HG02759 (cell line): ENCODE measurements around the gene NANS.
"Not testable (repeated sequence)": the region's sequence is repeated elsewhere in the genome, so short reads cannot be mapped to it uniquely, and the experiment has no call there.

Source experiments
- ATAC-seq: cut with Tn5 transposase; IDR thresholded peaks from one replicate; pipeline ENCODE4 v1.9.1; 2021; ENCODE audit warnings: mild to moderate bottlenecking, moderate library complexity; ENCODE audit not compliant: unreplicated experiment

NANS gene

DNA sequence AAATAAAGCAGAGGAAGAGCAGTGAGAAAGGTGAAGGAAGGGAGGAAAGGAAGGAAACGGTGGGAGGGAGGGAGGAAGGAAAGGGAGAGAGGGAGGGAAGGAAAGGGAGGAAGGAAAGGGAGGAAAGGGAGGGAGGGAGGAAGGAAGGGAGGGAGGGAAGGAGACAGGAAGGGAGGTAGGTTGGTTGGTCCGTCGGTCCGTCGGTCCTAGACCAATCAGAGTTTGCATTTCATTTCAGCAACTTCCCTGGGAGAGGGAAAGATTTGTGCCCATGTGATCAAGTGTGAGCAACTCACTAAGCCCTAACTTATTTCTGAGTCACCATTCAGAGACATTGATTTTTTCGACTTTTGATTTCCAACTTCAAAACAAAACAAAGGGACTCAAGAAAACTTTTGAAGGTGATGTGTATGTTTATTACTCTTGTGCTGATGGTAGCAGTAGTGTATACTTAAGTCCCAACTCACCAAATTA, 18.8 kb downstream of the NANS start:
- ATAC-seq: no peak

DNA sequence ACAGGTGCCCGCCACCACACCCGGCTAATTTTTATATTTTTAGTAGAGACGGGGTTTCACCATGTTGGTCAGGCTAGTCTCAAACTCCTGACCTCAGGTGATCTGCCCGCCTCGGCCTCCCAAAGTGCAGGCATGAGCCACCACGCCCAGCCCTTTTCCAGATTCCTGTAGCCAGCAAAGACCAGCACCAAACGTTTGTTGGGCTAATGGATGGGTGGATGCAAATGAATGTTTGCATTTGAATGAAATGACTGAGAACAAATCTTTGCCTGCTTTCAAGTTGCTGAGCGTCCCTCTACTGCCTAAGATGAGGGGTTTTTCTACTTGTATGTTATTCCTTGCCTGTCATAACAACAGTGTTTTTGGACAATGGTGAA, 20.0 kb downstream of the NANS start:
- not testable (repeated sequence) for ATAC-seq

DNA sequence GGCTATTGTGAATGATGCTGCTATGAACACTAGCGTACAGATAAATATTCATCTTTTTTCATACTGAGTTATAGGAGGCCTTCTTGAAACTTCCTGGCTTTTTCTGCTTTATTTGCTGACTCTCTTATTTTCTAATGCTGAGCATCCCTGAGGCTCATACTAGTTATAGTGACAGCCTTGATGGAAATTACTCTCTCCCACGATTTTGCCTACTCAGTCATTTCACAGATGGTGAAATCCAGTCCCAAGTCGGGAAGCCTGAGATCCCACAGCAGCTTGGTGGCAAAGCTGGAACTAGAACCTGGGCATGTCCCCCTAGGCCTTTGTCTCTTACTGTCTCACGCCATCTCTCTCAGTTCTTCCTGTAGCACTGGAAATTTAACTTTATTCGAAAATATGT, 22.4 kb downstream of the NANS start:
- ATAC-seq: no peak

DNA sequence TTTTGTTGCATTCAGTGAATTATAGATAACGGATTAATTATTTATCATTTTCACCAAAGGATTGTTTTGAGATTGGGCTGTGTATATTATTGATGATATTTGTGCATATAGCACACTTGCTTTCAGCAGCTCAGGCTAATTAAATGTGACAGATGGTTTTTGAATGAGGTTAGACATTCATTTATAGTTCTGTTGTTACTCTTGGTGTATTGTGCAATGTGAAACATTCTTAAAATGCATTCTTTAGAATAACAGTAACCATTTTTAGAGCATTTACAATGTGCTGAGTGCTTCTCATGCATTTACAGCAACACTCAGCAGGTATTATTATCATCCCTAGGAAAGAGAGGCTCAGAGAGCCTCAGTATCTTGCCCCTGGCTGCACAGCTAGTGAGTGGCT, 23.8 kb downstream of the NANS start:
- no peak for ATAC-seq

DNA sequence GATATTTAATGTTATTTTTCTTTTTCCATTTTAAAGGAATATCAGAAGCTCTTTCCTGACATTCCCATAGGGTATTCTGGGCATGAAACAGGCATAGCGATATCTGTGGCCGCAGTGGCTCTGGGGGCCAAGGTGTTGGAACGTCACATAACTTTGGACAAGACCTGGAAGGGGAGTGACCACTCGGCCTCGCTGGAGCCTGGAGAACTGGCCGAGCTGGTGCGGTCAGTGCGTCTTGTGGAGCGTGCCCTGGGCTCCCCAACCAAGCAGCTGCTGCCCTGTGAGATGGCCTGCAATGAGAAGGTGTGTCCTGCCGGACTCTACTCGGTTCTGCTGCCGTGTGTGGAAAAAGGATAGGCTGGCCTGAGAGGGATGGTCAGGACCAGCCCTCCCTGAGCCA, 24.2 kb downstream of the NANS start:
- no peak for ATAC-seq

DNA sequence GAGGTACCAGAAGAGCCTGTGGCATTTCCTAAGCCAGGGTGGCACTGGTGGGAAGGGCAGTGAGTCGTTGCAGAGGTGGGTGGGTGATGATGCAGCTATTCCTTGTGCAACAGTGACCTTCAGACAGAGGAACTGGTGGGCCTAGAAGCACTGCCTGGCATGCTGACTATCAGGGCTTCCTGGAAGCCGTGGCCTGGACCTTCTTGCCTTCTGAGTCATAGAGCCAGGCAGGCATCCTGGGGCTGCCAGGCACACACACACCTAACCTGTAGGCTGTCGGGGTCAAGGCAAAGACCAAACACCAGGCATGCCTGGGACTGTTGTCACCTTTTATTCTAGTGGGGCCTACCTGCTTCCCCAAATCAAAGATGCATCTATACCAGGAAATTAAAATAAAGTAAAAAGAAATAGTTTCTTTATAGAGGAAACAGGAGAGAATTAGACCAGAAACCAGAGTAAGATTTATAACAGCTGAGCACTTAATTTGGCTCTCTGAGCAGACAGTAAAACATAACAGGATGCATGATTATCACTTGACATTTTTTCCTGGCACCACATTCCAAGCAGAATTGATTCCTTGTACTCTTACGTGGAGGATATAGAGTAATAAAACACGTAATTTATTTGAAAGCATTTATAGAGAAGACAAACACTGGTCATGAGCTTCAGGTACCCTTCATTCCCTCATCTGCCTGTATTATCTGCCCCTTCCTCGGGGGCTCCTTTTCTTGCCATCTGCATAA, 25.1 kb downstream of the NANS start:
- no peak for ATAC-seq

DNA sequence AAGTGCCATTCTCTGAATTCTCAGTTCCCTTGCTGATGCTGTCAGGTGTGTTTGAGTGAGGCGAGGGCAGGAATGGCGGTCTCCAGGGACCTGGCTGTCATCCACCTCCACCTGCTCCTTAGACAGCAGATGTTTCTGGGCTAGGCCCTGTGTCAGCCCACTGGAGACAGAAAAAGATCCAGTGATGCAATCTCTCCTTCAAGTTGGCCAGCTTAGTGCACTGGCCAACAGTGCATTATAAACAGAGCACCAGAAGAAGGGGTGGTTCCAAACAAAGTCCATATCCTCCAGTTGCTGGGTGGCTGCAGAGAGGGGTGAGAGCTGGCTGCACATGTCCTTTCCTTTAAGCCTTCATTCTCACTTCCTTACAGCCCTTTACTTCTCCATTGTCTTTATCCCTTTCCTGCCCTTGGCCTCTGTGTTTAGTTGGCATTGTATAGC, 26.5 kb downstream of the NANS start:
- ATAC-seq: no peak

DNA sequence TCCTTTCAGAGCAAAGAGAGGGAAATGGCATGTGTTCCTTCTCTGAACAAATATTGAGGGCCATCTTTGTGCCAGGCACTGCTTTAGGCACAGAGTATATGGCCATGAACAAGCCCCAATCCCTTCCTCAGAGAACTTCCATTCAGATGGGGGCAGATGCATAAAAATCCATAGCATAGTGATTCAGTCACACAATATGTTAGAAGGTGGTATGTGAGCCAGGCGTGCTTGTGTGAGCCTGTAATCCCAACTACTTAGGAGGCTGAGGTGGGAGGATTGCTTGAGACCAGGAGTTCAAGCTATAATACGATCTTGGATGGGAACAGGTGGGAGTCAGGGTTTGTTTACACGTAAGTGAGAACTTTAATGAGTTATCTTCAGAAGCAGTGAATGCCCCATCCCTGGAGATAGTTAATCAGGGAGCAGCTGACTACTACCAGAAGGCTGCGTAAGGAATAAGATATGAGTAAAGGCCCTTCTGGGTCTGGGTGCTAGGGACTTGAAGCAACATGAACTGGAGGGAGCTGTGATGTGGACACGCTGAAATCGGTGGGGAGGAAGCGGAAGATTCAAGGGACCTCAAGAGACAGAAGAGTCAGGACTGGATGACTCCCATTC, 27.1 kb downstream of the NANS start:
- ATAC-seq: no peak

DNA sequence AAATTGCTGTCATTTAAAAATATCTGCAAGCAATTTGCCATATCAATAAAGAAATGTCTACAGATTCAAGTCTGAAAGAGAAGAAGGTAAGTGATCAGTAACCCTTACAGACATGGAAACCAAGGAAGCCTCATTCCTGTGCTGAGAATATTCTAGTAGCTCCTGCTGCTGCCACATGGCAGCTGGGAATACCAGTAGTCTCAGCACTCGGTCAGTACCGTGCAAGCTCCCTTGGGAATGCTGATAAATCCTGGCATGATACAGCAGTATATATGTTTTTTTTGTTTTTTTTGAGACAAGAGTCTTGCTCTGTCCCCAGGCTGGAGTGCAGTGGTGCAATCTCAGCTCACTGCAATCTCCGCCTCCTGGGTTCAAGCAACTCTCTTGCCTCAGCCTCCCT, 27.9 kb downstream of the NANS start:
- no peak for ATAC-seq

DNA sequence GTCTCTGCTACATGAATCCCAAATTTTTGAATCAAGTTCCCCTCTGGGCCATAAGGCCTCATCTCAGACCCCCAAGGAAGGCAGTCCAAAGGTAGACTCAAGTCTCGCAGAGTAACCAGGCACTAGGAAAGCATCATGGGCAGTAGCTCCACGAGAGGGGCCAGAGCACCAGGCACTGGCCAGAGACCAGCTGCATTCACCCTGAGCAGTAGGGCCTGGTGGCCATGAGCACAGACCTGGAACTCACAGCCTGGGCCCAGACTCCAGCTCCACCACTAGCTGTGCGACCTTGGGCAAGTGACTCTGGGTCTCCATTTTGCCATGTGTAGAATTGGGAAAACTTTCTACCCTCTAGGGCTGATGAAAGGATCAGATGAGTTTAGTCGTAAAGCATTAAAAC, 28.5 kb downstream of the NANS start:
- ATAC-seq: no peak

DNA sequence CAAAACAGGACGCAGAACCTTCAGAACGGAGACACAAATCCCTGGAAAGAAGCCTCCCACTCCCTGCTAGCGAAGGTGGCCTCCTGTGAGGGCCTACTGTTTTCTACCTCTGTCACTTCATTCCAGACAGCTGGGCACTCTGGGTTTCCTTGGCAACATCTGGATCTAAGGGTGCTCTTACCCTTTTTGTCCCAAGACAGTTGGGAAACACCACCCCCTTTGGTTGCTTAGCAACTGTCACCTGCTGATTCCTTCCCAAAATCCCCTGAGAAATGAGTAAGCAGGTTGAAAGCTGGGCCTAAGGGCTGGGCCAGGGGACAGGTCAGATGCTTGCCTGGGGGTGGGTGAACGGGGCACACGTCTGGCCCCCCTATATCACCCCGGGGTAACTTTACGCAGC, 29.4 kb downstream of the NANS start:
- ATAC-seq: no peak

DNA sequence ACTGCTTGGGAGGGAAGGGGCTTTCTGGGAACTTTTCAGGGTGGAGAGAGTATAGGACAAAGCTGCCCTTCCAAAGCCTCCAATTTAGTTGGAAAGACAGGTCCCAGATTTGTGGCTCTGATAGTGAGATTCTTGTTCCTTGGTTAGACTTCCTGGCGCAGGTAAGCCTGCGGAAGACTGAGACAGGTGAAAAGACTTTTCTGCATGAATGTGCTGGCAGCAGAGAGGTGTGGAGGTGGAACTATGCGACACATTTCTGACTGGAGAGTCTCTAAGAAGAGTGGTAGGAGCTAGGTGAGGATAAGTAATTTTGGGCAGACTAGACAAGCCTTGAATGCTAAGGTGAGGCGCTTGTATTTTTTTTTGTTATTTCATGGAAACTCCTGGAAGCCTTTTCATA, 29.9 kb downstream of the NANS start:
- ATAC-seq: no peak

DNA sequence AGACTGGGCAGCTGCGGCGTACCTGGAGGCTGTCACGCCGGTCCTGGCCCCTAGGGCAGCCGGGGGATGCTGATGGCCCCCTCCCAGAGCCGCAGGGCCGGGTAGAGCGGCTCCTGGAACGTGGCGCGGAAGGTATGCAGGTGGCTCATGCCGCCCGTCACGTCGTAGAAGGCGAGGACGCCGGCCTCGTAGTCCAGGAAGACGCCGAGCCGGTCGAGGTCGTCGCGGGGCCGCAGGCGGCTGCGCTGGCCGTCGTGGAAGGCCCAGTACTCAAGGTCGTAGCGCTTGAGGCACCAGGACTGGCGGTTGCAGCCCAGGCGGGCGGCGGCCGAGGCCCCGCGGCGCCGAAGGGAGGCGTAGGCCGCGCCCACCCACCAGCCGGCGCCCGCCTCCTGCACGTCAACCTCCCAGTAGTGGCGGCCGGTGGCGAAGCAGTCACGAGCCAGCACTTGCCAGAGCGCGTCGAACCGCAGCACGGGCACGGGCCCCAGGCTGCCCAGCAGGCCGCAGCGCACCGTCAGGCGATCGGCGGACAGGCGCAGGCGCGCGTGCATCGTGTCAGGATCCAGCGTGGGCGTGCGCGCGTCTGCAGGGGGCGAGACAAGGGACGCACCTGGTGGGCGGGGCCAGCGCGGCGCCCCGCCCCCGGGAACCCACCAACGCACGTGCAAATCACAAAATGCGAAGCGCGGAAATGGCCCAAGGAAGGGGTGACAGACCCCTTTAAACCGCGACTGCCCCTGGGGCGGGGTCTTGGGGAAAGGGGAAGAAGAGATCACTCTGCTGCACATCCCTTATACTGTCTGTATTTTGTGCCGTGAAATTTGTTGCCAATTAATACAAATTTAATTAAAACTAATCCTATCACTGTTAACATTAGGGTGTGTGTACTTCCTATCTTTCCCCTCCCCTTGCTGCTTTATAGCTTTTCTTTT, 31.2 kb downstream of the NANS start:
- peak; percentile 54 for ATAC-seq

DNA sequence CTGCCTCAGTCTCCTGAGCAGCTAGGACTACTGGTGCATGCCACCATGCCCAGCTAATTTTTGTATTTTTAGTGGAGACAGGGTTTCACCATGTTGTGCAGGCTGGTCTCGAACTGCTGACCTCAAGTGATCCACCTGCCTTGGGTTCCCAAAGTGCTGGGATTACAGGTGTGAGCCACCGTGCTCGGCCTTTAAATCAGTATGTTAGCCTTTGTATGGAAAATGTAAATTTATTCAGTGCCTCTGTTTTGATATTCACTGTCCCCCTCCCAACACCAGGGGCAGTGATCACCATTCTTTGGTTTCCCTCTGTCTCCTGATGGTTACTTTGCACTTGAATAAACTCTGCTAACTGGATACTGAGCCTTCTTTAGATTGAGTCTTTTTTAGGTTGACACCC, 34.1 kb downstream of the NANS start:
- ATAC-seq: not testable (repeated sequence)

DNA sequence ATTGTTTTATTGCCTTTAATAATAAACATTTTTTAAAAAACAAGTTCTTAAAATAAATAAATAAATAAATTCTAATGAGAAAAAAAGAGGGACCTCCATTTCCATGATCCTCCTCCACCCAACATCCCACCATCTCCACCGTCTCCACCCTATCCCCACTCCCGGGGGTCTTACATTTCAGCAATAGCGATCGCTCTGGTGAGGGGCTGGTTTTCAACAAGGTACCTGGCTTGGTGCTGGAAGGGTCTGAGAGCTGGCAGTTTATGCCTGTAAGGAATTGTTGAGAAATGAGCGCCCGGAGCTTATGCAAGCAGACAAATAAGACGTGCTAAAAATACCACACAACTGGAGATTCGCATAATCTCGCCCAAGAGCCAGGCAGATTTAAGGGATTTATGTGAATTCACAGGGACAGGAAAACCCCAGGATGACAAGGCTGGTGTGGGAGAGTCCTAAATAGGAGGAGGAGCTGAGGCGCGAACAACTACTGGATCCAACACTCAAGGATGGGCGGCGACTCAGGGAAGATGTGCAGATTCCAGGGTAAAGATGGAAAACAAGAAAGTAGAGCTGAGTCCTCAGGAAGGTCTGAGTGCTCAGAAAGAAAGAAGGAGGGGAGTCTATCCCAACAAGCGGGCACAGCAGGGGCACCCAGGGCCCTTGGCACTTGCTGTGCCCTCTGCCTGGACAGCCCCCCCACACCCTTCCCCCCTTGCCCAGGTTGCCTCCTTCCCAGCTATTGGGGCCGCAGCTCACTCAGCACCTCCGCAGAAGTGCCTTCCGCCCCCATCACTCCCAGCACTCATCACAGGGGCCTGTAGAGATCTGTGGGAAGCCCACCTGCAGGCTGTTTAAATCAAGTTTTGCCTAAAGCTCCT, 35.4 kb downstream of the NANS start:
- no peak for ATAC-seq

DNA sequence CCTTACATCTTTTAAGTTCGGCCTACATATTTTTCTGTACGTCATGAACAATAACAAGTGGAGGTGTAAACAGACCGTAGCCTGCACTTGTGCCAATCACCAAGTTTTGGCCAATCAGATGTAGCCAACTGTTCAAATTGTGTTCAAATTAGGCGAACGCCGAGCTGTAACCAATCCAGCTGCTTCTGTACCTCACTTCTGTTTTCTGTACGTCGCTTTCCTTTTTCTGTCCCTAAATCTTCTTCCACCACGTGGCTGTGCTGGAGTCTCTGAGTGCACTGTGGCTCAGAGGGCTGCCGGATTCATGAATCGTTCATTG, 36.0 kb downstream of the NANS start:
- ATAC-seq: no peak

DNA sequence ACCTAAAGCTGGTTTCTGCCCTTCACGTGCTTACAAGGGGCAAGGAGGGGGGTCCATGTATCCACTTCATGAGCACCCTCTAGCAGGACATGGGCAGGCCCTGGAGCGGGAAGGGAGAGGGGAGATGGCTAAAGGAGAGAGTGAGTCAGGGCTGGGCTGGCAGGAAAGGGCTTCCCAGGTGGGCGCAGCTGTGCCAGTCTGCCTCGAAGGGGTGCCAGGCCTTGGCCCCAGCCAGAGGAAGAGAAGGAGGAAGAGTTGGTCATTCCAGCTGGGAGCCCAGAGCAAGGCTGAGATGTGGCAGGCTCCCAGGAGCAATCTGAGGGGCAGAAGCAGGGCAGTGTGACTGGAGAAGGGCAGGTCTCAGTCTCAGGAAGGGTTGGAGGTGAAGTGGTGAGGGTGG, 37.8 kb downstream of the NANS start:
- ATAC-seq: no peak

DNA sequence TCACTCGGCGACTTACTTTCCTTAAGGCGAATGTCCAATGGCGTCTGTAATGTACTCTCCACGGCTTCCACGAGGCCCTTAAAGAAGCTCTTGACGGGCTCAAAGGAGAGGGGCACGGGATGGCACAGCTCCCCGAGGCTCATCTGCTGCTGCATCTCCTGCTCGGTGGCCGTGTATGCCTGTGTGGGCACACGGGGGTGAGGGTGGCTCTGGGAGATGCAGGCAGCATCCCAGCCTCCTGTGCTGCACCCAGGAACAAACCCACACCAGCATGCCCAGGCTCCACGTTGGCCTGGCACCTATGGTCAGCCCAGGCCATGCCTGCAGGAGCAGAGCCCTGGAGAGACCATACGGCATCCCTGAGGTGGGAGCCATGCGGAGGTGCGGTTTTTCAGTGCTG, 38.3 kb downstream of the NANS start:
- no peak for ATAC-seq

DNA sequence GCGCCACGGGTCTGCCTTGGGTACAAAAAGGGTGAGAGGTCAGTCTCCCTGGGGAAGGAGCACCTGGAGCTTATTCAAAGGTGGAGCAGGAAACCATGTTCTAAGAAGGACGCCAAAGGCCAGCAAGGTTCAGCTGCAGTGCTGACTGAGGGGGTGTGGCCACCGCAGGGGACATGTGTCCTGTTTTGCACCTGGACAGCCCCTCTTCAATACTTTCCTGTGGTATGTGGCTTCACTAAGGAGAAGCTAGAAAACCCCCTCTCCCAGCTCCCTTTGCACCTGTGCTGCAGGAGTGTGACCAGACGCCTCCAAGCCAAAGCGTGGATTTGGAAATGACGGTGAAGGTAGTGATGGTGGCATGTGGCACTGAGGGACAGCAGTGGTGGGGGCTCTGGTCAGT, 38.9 kb downstream of the NANS start:
- ATAC-seq: no peak

DNA sequence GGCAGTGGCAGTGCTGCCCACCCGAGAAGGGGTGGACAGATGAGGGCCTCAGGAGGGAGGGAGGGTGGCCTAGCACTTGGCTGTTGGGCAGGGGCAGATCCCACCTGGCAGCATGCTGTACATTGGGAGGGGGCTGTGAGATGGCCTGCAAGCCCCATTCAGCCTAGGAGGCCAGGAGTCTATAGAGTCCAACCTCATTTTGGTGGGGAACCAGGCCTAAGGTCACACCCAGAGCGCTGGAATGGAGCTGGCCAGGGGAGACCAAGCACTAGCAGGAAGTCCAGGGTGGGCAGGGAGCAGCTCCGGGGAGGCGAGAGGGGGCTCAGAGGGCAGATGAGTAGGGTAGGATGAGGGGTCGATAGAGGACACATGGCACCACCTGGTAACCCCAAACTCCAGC, 39.6 kb downstream of the NANS start:
- ATAC-seq: no peak

DNA sequence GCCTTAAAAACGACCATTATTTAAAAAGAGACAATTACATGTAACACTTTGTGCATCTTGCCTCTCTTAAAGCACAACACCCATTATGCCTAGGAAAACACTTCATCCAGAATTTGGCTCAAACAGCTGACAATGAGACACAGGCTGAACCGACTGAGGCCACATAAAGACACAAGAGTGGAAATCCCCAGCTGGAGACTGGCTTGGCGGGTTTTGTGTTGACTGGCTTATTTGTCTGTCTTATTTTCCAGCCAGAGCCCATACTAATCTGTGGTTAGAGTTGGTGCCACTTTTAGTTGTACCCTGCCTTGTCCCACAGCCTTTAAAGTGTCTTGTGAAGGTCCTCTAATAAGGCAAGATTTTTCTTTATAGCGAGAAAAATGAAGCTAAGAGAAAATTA, 41.3 kb downstream of the NANS start:
- peak; percentile 27 for ATAC-seq
